Left renal pelvis (tissue), 4 donors: ENCODE results near the gene UCP3. TPM values are rescaled to one million over a fixed set of nuclear protein-coding genes. Genes with fewer than 3 reads are reported as not detected.

Experiments
- DNase-seq, 4 donors: peaks; one replicate each; pipeline ENCODE4 v3.0.0-alpha.2; 2013; ENCODE audit warnings: low read depth in 4 of 4, low spot score in 3 of 4
- polyA plus RNA-seq, 4 donors: library from polyadenylated mRNA; unstranded; fragments of 120-200 nt; gene quantifications; one replicate each; pipeline ENCODE4 v1.2.1, GENCODE V29; 2013; ENCODE audit not compliant: insufficient read length in 4 of 4

Gene UCP3
- polyA plus RNA-seq, 4 donors, result 1.6 to 4.5 (median 2.5) TPM

DNA sequence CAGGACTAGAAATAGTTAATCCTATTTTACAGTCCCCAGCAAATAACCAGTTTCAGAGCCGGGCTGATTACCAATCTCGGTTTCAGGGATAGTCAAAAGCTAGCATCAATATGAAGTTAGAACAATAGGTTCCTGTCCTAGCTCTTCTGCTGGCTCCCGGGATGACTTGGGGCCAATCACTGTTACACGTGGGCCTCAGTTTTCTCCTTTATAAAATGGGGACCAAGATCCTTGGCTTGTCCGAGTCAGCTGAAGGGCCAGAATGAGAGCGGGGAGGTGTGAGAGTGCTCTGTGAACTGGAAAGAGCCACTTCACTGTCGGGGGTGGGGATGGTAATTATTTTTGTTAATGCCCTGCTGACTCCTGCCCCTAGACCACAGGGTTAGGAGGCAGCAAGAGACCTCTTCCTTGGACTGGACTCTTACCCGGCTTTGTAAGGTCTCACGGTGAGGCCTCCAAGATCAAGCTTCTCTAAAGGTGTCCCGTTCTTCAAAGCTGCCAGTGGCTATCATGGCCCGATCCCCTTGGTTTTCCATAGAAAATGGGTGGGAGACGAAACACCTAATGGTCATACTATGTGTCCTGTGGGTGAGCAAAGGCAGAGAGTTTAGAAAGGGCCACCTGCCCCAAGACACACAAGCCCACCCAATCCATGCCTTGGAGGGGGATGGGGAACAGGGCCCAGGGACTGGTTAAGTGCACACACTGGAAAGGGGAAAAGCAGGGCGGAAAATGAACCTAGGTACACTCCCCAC lies 27.7 kb downstream of the UCP3 start:
- DNase-seq, result no peak

DNA sequence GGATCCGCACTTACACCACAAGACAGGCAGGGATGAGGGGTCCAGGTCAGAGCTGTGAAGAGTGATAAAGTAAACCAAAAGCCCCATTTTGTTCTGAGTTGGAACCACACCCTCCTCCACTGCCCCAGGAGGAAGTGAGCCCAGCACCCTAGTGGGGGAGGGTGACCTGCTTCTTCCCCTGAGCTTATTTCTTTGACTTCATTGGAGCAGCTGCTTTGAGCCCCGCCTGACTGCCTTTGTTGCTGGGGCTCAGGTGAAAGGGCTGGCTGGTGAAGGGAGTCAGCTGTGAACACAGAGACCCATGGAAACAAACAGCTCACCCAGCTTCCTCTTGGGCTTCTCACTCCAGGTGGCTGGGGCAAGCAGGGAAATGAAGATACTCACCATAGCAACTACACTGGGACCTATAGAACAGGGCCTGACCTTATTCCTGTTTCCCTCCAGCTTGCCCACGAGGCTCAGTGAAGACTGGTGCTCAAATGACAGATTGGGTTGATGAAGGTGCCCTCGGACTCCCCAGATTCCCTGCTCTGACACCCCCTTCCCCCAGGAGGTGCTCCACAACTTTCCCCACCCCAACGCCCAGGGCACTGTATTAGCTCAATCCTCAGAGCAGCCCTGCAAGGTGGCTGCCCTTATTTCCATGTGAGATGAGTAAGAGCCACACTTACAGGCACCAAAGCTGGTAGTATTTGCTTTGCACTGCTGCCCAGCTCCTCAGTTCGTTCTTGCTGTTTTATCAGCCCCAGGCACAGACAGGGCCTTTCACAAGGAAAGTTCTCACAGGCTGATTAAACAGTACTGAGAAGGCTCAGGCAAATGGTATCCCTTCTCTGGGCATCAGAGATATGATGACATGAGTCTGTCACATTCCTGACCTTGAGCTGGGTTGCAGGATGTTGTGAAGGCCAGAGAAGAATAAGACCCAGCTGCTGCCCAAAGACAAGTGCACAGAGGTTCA lies 28.6 kb downstream of the UCP3 start:
- peak in 2 of 4 donors; percentile 45 to 54 for DNase-seq

DNA sequence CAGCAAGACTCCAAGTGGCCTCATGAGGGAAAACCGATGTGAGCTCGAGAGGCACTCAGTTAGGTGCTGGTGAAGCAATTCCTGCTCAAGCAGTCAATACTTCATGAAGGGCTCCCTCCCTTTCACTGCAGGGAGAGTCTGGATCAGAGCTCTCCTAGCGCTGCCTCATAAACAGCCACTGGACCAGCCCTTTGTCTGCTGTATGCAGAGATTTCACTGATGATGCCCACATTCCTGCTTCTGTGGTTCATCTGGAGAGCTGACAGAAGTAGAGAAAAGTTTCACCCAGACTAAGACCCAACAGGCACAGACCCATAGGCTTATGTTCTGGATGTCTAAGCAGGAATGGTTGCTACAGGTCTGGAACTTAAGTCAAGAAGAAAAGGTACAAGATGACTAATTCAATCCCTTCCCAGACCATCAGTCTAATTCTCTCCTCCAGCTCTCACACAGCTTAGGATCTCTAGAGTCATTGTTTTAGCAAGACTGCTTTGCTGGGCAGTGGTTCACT lies 30.3 kb downstream of the UCP3 start:
- DNase-seq, result no peak

DNA sequence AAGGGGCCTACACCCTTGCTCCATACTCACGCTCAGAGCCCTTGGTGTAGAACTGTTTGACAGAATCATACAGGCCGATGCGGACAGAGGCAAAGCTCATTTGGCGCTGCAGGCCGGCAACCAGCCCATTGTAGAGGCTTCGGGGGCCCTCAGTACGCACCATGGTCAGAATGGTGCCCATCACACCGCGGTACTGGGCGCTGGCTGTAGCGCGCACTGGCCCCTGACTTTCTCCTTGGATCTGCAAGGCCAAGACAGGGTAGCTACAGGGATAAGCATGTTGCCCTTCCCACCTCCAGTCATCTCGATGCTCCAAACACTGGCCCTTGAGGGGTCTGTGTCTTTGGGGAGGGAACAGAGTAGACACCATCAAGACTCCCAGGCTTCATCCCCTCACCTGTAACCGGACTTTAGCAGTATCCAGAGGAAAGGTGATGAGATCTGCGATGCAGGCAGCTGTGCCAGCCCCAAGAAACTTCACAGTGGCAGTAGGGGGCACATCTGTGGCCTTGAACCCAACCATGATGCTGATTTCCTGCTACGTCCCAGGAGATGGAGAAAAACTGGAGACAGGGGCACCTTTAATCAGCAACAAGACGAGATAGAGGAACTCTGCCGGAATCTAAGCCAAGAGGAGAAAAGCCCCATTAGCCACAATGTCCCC lies 30.9 kb downstream of the UCP3 start:
- DNase-seq, result no peak

DNA sequence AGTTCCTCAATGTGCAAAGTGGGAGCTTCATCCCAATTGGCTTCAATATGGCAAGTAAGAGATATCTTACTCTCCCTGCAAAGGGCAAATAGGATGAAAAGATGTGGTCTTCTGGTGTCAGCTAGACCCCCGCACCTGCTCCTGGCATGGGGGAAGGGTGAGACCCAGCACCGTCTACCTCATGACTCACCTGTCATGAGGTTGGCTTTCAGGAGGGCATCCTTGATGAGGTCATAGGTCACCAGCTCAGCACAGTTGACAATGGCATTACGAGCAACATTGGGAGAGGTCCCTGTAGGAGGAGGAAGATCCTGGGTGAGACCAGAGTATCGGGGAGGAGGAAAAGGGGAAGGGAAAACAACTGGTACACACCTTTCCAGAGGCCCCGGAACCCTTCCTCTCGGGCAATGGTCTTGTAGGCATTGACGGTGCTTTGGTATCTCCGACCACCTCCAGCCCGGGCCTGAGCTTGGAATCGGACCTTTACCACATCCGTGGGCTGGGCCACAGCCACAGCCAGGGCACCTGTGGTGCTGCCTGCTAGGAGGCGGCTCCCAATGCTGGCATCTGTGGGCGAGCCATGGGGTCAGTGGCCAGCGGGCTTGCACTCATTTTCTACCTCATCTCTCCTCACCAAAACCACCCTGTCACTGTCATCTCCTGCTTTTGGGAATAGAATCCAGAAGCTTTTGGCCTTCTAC lies 32.3 kb downstream of the UCP3 start:
- no peak for DNase-seq

DNA sequence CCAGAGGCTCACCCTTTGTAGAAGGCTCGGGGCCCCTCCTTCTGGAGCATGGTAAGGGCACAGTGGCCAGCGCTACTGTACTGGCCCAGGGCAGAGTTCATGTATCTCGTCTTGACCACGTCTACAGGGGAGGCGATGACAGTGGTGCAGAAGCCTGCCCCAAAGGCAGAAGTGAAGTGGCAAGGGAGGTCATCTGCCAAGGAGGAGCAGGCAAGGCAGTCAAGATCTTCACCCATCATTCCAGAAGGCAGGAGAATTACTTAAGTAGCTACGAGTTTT lies 33.5 kb downstream of the UCP3 start:
- no peak for DNase-seq

DNA sequence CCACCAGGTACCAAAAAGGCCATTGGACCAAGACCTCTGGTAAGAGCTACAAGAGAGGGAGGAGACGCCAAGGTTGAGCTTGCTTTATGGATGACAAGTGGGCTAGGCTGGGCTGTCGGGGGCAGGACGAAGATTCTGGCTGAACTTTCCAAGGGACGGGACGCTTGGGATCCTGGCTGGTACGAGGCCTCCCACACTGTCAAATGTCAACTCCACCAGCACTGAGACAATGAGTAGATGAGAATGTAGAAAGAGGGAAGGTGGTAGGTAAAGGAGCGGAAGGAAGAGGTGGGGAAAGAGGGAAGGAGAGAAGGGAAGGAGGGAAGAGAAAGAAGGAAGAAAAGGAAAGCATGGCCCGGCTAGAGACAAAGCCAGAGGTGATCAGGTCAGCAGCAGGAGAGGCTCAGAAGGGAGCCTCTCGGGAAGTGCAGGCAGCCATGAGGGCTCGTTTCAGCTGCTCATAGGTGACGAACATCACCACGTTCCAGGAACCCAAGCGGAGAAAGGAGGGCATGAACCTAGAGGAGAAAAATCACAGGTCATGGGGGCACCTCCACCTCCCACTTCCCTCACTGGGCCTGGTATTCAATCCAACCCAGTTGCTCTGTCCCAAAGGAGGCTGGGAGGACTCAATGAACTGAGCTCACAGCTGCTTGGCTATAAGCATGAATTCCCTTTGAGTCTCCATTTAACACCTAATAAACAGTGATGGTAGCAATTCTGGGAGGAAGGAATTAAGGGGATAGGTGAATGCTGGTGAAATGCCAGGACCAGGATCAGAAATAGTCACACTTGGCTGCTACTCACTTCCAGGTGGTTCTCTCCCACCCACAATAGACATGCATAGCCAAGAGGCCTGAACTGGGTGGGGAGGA lies 34.0 kb downstream of the UCP3 start:
- DNase-seq, result no peak

DNA sequence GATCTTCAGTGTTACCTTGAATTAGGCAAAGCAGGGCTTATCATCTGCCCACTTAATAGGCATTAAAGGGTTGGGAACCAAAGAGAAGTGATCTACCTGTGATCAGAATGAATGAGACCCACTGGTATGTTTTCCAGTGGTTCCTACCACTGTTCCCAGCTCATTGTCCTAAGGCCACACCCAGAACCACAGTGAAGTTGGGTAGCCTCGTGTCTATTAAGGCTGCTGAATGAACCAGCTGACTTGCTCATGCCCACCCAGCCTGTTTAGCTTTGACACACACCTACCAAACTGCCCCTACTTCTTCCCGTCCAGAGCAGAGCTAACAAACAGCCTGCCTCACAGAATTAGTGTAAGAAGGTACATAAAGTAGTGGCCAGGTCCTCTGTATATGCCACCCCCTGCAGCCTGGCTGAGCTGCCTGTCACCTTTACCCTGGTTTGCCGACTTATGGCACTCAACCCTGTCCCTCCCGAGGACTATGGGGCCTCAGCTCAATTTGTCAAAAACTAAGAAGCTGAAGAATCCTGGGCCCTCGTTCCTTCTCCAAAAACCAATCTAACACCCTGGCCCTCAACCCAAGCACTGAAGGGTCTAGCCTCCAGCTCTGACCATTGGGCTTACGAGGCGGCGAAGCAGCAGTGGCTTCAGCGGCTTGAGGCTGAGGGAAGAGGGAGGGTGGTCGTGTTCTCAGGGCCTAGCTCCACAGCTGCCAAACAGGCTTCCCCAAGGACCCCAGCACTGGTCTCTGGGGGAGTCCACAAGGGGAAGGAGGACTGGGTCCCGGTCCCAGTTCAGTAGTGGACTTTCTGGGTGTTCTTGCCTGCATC lies 36.0 kb downstream of the UCP3 start:
- no peak for DNase-seq

DNA sequence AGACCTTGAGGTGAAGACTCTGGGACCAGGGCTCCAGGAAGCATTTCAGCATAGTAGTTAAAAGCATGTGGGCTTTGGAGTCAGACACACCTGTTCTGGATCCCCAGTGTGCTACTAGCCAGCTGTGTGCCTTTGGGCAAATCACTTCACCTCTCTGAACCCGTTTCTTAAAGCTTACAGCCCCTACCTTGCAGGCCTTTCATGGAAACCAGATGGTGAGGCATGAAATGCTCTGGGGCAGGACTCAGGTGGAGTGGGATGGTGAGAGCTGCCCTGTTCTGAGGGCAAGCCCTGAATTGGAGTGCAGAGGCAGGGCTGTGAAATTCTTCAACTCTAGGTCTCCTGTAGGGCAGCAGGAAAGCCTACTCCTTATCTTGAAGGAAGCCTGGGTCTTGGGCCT lies 36.7 kb downstream of the UCP3 start:
- no peak for DNase-seq

DNA sequence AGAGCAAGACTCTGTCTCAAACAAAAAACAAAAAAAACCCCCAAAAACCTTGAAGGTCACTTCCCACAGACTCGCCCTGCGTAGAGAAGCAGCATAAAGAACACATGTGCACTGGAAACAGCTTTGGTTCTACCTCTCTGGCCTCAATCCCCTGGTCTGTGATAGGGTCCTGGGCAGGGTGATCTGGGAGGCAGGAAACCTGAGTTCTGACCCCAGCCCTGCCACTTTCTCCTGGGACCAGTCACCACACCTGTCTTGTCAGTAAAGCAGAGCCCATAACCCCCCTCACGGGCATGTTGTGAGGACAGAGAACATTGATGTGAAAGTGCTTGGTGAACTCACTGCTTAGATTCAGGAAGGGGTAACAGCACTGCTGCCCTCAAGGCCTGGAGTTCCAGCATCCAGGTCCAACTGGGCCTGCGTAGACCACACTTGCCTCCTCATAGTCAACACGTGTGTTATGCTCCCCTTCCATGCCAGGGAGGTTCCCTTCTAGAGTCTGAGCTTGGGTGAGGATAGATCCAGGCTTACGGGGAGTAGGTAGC lies 37.6 kb downstream of the UCP3 start:
- DNase-seq, result no peak

DNA sequence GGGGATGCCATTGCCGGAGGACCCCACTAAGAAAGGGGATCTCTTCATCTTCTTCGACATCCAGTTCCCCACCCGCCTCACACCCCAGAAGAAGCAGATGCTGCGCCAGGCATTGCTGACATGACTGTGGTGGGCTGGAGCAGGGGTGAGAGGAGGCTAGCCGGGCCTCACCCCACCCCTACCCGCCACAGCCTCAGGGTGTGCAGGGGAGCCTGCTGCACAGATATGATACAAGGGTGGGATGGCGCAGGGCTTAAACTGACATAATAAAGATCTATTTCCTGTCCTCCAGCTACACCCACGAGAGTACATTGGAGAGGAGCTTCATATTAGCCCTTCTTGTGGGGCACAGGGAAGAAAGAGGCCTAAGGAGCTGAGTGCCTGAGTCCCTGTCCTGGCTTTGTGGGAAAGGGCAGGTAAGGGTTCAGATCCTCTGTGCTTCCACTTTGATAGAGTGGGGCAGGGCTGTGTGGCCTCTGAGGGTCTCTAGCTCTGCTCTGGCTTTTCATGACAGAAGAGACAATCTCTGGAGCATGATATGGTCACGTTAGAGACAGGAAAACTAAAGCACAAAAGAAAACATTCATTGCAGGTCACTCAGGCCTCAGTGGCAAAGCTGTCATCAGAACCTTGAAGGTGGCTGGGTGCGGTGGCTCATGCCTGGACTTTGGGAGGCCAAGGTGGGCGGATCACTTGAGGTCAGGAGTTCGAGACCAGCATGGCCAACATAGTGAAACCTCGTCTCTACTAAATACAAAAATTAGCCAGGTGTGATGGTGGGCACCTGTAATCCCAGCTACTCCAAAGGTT lies 38.7 kb downstream of the UCP3 start:
- no peak for DNase-seq

DNA sequence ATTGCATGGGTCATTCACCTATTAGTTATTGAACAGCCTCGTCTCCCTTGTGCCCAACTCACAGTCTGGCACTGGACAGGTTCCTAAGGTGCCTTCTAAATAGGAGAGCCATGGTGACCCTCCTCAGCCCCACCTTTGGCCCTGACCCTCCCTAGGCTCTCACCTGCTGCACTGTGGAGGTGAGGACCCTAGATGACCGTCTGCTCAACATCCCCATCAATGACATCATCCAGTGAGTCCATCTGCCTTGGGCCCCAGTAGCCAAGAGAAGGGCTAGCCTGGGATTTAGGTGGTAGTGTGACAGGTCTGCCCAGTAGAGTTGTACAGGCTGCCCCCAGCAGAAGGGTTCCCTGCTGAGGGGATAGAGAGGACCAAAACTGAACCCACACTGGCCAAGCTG lies 39.8 kb downstream of the UCP3 start:
- DNase-seq, result no peak

DNA sequence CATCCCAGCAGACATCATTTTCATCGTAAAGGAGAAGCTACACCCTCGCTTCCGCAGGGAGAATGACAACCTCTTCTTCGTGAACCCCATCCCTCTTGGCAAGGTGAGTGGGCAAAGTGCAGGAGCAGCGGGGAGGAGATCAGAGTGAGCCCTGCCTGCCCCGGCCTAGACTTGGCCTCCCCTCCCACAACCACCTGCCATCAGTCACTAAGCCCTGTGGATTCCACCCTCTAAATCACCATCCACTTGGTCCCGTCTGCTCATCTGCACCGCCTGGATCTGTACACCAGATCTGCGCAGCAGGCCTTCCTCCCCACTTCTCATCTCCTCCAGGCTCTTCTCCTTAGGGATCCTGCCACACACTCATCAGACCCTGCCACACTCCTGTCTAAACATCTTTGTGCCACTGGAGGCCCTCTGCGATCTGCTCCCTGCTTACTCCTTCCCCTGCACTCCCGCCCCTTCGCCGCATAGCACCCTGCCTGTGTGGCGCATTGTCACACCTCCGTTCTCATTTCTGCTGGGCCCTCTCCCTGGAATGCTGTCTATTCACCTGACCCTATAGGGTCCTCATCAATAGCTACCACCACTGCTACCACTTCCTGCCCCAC lies 40.4 kb downstream of the UCP3 start:
- no peak for DNase-seq

DNA sequence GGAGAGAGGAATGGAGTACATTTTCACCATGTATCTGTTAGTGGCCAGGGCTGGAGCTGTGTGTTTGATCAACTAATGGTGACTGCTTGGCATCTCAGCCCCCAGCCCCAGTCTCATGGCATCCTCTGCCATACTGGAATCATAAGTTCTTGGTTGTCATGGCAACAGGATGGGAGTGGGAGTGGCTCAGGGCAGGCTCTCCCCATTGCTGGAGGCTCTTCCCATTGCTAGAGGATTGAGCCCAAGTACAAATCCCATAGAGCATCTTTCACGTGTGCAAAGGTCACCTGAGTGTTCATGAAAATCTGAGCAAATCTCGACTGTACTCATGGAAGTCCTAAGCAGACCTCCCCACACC lies 43.1 kb downstream of the UCP3 start:
- DNase-seq, result no peak

DNA sequence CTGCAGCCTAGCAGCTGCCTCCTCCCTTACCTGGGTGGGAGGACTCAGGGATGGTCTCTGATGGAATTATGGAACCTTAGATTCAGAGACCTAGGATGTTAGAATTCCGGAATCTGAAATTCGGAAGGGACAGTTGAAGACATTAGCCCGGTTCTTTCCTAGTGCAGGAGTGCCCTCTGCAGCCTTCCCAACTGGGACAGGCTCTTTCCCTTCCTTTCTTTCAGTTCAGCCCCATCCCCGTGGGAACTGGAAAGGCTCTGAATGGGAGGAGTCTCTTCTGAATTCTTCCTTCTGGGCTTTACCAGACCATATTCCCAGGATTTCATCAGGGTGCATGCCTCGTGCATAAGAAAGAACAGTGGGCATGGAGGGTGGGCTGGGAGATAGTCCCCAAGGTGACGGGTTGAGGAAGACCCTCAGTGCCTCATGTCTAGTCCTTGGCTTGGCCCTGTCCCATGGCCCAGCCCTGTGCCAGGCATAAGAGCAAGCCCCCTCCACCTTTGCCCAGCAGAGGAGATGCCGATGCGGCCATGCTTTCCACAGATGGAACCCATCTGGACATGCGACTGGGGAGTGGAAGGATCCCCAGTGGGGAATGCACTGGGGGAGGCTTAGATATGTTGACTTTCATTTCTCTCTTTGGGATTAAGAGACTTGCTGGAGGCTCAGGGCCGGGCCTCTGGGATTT lies 43.7 kb downstream of the UCP3 start:
- DNase-seq, result no peak

DNA sequence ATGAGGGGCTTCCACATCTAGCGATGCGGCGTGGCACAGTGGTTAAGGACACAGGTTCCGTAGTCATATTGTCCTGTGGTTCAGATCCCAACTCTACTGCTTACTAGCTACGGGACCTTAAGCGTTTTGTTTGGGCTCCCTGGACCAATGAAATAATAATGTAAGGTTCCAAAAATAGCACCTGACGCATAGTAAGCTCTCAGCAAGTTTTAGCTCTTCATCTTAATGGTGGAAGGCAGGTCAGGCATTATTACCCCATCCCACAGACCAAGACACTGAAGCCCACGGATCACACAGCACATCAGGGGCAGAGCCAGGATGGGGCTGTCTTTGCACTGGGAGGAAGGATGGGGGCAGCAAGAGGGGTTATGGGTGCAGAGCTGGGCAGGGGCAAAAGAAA lies 45.0 kb downstream of the UCP3 start:
- no peak for DNase-seq
